H1 (cell line): ENCODE measurements around the gene LRG1.

Experiments used
- CHD1 ChIP-seq: IDR thresholded peaks from 2 replicates; pipeline ENCODE4 v1.6.1; 2012; ENCODE audit warnings: low read depth, low read length, improper control_type of control experiment
- CTCF ChIP-seq, 3 experiments: IDR thresholded peaks; 1 replicate in 2 of 3; 2 replicates in 1 of 3; pipeline versions ENCODE4 v1.5.1 to v1.6.1; 2011; ENCODE audit warnings: low read length in 3 of 3, mild to moderate bottlenecking in 3 of 3, inconsistent platforms in 2 of 3, low read depth in 1 of 3, moderate library complexity in 1 of 3; ENCODE audit not compliant: insufficient read depth in 1 of 3; ENCODE audit errors: control extremely low read depth in 1 of 3
- EP300 ChIP-seq, 2 experiments: IDR thresholded peaks; 1 replicate in 1 of 2; 2 replicates in 1 of 2; pipeline ENCODE4 v1.6.1; 2011 to 2012; ENCODE audit warnings: low read depth in 2 of 2, low read length in 2 of 2, mild to moderate bottlenecking in 2 of 2, borderline replicate concordance in 1 of 2, inconsistent platforms in 1 of 2, moderate library complexity in 1 of 2
- EZH2 ChIP-seq: fragments of 200-600 bp; sonication (generic); IDR thresholded peaks from 2 replicates; pipeline ENCODE4 v1.7.1; 2012; ENCODE audit warnings: low read depth, mild to moderate bottlenecking, moderate library complexity, low read length, inconsistent platforms; ENCODE audit not compliant: severe bottlenecking
- PHF8 ChIP-seq: fragments of 200-600 bp; sonication (generic); conservative IDR thresholded peaks from 2 replicates; pipeline ENCODE4 v1.7.1; 2012; ENCODE audit warnings: low read depth, mild to moderate bottlenecking, inconsistent platforms, low read length, moderate library complexity
- POLR2A ChIP-seq, 2 experiments: IDR thresholded peaks; 1 replicate in 1 of 2; 2 replicates in 1 of 2; pipeline ENCODE4 v1.6.1; 2011; ENCODE audit warnings: low read depth in 2 of 2, low read length in 2 of 2, mild to moderate bottlenecking in 2 of 2; ENCODE audit errors: control extremely low read depth in 1 of 2
- POLR2AphosphoS5 ChIP-seq: IDR thresholded peaks from 2 replicates; pipeline ENCODE4 v1.6.1; 2011; ENCODE audit warnings: low read depth, low read length
- RBBP5 ChIP-seq: IDR thresholded peaks from 2 replicates; pipeline ENCODE4 v1.7.1; 2012; ENCODE audit warnings: low read depth, mild to moderate bottlenecking, inconsistent platforms, low read length, moderate library complexity, borderline replicate concordance
- TAF1 ChIP-seq: IDR thresholded peaks from 2 replicates; pipeline ENCODE4 v1.6.1; 2011; ENCODE audit warnings: mild to moderate bottlenecking, low read depth, low read length
- TEAD4 ChIP-seq: IDR thresholded peaks from 2 replicates; pipeline ENCODE4 v1.6.1; 2012; ENCODE audit warnings: low read depth, low read length, inconsistent platforms, mixed read lengths
- USF2 ChIP-seq: IDR thresholded peaks from 2 replicates; pipeline ENCODE4 v1.6.1; 2011; ENCODE audit warnings: low read length, improper control_type of control experiment
- TF ChIP-seq, protein P1 (sequence below): IDR thresholded peaks from 2 replicates; pipeline ENCODE4 v1.6.1; 2011; ENCODE audit warnings: low read depth, mild to moderate bottlenecking, low read length; ENCODE audit not compliant: insufficient read depth

DNA sequence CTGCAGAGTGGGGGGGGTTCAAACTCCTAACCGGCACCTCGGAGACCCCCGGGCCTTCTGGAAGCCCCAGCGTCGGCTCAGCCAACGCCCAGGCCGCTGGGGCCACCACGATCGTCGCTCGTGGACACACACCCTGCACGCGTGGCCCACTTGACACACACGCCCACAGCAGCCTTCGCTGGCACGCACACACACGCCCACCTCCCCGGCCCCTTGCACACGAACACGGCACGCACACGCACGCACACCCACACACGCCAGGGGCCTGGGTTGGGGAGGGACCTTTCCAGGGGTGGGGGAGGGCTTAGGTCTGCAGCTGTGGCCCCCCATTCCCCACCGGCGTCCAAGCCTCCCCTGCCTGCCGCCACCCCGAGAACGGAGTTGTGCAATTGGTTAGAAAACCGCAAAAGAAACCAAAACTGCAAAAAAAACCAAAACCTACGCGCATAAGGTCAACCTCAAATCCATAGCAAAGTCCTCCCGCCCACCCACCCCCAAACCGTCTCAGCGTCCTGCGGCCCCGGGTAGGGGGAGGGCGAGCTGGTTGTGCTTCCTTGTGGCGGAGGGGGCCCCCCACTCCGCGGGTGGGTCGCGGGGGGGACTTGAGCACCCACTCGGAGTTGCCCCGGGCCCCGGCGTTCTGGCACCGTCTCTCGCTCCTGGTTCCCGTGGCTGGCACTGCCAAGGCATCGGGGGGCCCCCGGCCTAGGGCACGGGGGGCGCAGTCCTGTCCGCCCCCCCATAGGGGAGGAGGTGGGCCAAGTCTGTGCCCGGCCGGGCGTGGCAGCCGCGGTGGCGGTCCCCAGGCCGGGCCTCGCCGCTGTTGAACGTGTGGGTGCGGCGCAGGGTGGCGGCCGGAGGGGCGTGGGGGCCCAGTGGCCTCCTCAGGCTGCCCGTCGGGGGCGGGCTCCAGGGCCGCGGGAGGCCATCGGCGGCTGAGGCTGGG lies 3.3 kb upstream of the LRG1 start:
- TF ChIP-seq EP300 (IDR thresholded peaks at IDR 0.05; ENCODE audit: borderline replicate concordance in 1 of 2, low read depth in 2 of 2, low read length in 2 of 2) (no peak), PHF8 (no peak), POLR2AphosphoS5 (no peak), CTCF (IDR thresholded peaks at IDR 0.05; ENCODE audit: control extremely low read depth in 1 of 3, insufficient read depth in 1 of 3, low read depth in 1 of 3, low read length in 3 of 3) (no peak), TEAD4 (no peak), RBBP5 (no peak), POLR2A (IDR thresholded peaks at IDR 0.05; ENCODE audit: control extremely low read depth in 1 of 2, low read depth in 2 of 2, low read length in 2 of 2) (no peak), USF2 (no peak), EZH2 (no peak), CHD1 (no peak), TAF1 (no peak)
- TF ChIP-seq, protein P1, sequence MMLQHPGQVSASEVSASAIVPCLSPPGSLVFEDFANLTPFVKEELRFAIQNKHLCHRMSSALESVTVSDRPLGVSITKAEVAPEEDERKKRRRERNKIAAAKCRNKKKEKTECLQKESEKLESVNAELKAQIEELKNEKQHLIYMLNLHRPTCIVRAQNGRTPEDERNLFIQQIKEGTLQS, result no peak
